RWPE2 (cell line): Measurements from ENCODE around the gene CTNNA2.

Experiments
- ATAC-seq: fragments of 200-7000 bp; cut with Tn5 transposase; 3 replicates; pipeline ENCODE4 v1.9.1; 2021; ENCODE audit warnings: low read depth
- DNase-seq: peaks from one replicate; pipeline ENCODE4 v3.0.0-alpha.2; 2020; ENCODE audit warnings: low spot score
- H3K27ac ChIP-seq: fragments of 450-650 bp; 2 replicates; pipeline ENCODE4 v1.5.1; 2017; ENCODE audit warnings: mild to moderate bottlenecking; ENCODE audit not compliant: poor library complexity, severe bottlenecking
- H3K27me3 ChIP-seq: fragments of 250-450 bp; sonication (Bioruptor Pico); 2 replicates; pipeline ENCODE4 v1.5.1; 2021; ENCODE audit warnings: mild to moderate bottlenecking, moderate library complexity; ENCODE audit not compliant: insufficient read depth, poor library complexity, severe bottlenecking
- H3K36me3 ChIP-seq: fragments of 250-450 bp; sonication (Bioruptor Pico); 2 replicates; pipeline ENCODE4 v1.5.1; 2020; ENCODE audit warnings: low read depth, mild to moderate bottlenecking, moderate library complexity
- H3K4me1 ChIP-seq: fragments of 250-450 bp; sonication (Bioruptor Pico); 2 replicates; pipeline ENCODE4 v1.5.1; 2021; ENCODE audit warnings: mild to moderate bottlenecking, moderate library complexity; ENCODE audit not compliant: insufficient read depth, poor library complexity, severe bottlenecking
- H3K4me3 ChIP-seq: fragments of 250-450 bp; sonication (Bioruptor Pico); 2 replicates; pipeline ENCODE4 v1.5.1; 2021; ENCODE audit warnings: mild to moderate bottlenecking, moderate library complexity; ENCODE audit not compliant: severe bottlenecking
- H3K9me3 ChIP-seq: fragments of 250-450 bp; sonication (Bioruptor Pico); 2 replicates; pipeline ENCODE4 v1.5.1; 2021; ENCODE audit warnings: mild to moderate bottlenecking, moderate library complexity; ENCODE audit not compliant: severe bottlenecking
- CTCF ChIP-seq: fragments of 450-650 bp; IDR thresholded peaks from one replicate; pipeline ENCODE4 v1.5.1; 2017; ENCODE audit warnings: mild to moderate bottlenecking, moderate library complexity; ENCODE audit not compliant: poor library complexity, severe bottlenecking

The CTNNA2 gene

GRCh38 chr2:80529466-80530165, 1016.8 kb downstream of the CTNNA2 start:
- no peak for TF ChIP-seq CTCF
- no peaks in the 10 kb centered on the region for H3K27me3 ChIP-seq
- no peak overlapping the region for H3K27ac ChIP-seq
- no peaks in the 10 kb centered on the region for H3K9me3 ChIP-seq
- DNase-seq, result no peak
- no peaks in the 10 kb centered on the region for H3K36me3 ChIP-seq
- H3K4me1 ChIP-seq, result no peaks in the 10 kb centered on the region
- no peak for ATAC-seq
- no peak overlapping the region for H3K4me3 ChIP-seq

GRCh38 chr2:80530442-80531064, 1017.7 kb downstream of the CTNNA2 start:
- TF ChIP-seq CTCF, result no peak
- Histone ChIP-seq H3K27ac (no peak overlapping the region), H3K36me3 (no peaks in the 10 kb centered on the region), H3K4me1 (no peaks in the 10 kb centered on the region), H3K27me3 (no peaks in the 10 kb centered on the region), H3K4me3 (no peak overlapping the region), H3K9me3 (no peaks in the 10 kb centered on the region)
- ATAC-seq (no peak), DNase-seq (no peak)

- no peaks in the 10 kb centered on the region for H3K36me3 ChIP-seq
- TF ChIP-seq CTCF, result no peak
- H3K4me1 ChIP-seq, result no peaks in the 10 kb centered on the region
- no peak overlapping the region for H3K4me3 ChIP-seq
- no peaks in the 10 kb centered on the region for H3K27me3 ChIP-seq
- ATAC-seq, result no peak; the same call in 2 of the 3 replicates
- no peak for DNase-seq
- H3K9me3 ChIP-seq, result no peaks in the 10 kb centered on the region
- no peak overlapping the region for H3K27ac ChIP-seq
These were observed 1018.5 kb downstream of the CTNNA2 start for GRCh38 chr2:80531319-80531718.

GRCh38 chr2:80545420-80546210, 1032.8 kb downstream of the CTNNA2 start:
- H3K4me1 ChIP-seq, result peaks cover 20% of the 10 kb centered on the region
- ATAC-seq (no peak), DNase-seq (no peak)
- no peak for TF ChIP-seq CTCF
- H3K27ac ChIP-seq, result no peak overlapping the region
- H3K9me3 ChIP-seq, result no peaks in the 10 kb centered on the region
- H3K27me3 ChIP-seq, result no peaks in the 10 kb centered on the region
- no peaks in the 10 kb centered on the region for H3K36me3 ChIP-seq
- no peak overlapping the region for H3K4me3 ChIP-seq
